ENCODE measurements around the gene NFU1. TPM values are rescaled to one million over a fixed set of nuclear protein-coding genes. Genes with fewer than 3 reads are reported as not detected.

Gene NFU1
- total RNA-seq, 2 experiments from 2014 or later, result 15.4 to 30.5 TPM

- CTCF ChIA-PET (ENCODE audit: unreplicated experiment), result no interaction called here
- Histone ChIP-seq H4K20me1 (ENCODE audit: insufficient read depth, low read length) (peaks cover 11% of the 10 kb centered on the region; the same call in 1 of the 2 replicates), H2AFZ (ENCODE audit: low read length) (no peak overlapping the region), H3K4me1 (ENCODE audit: insufficient read depth, low read length, poor library complexity, severe bottlenecking) (peaks cover 12% of the 10 kb centered on the region), H3K9me2 (ENCODE audit: insufficient read depth, low read length) (no peaks in the 10 kb centered on the region), H3K79me2 (ENCODE audit: insufficient read depth, low read depth, low read length) (peaks cover 83% of the 10 kb centered on the region), H3K36me3 (ENCODE audit: insufficient read depth, low read length) (no peaks in the 10 kb centered on the region; the same call in 1 of the 2 replicates), H3K27ac (ENCODE audit: low read depth, low read length, poor library complexity, severe bottlenecking) (no peak overlapping the region), H3K4me2 (ENCODE audit: low read length) (no peak overlapping the region), H3K4me3 (ENCODE audit: low read depth, low read length, poor library complexity, severe bottlenecking) (no peak overlapping the region), H3K9me3 (ENCODE audit: low read length) (no peaks in the 10 kb centered on the region)
- POLR2A ChIA-PET, result interaction anchor here (0.9 kb wide), 1 partner anchor 30 kb away, joined by 3 read pairs; no protein-coding TSS in a partner anchor
- TF ChIP-seq CTCF (conservative IDR thresholded peaks at IDR 0.05; ENCODE audit: low read length), result no peak
- TF ChIP-seq EZH2phosphoT487 (IDR thresholded peaks at IDR 0.05; ENCODE audit: borderline replicate concordance, low read depth, low read length), result no peak
- intact Hi-C loops (cut with micrococcal nuclease; ENCODE audit: unreplicated experiment), result no loop called here
- DNase-seq (ENCODE audit: low spot score), result no peak
- BruUV-seq (replicated peaks), result no TSS peak
Measured at GRCh38 chr2:69381337-69381737, 55.9 kb downstream of the NFU1 start.

- no peak for TF ChIP-seq CTCF (conservative IDR thresholded peaks at IDR 0.05; ENCODE audit: low read length)
- no peak for TF ChIP-seq EZH2phosphoT487 (IDR thresholded peaks at IDR 0.05; ENCODE audit: borderline replicate concordance, low read depth, low read length)
- POLR2A ChIA-PET, result interaction anchor here (0.9 kb wide), 1 partner anchor 29 kb away, joined by 3 read pairs; no protein-coding TSS in a partner anchor
- CTCF ChIA-PET (ENCODE audit: unreplicated experiment), result no interaction called here
- peaks cover 3% of the 10 kb centered on the region for H3K4me1 ChIP-seq (ENCODE audit: insufficient read depth, low read length, poor library complexity, severe bottlenecking)
- intact Hi-C loops (cut with micrococcal nuclease; ENCODE audit: unreplicated experiment), result no loop called here
- peaks cover 8% of the 10 kb centered on the region; the same call in 1 of the 2 replicates for H4K20me1 ChIP-seq (ENCODE audit: insufficient read depth, low read length)
- no peaks in the 10 kb centered on the region for H3K9me2 ChIP-seq (ENCODE audit: insufficient read depth, low read length)
- no peaks in the 10 kb centered on the region for H3K9me3 ChIP-seq (ENCODE audit: low read length)
- no peak overlapping the region for H3K4me2 ChIP-seq (ENCODE audit: low read length)
- no peak for DNase-seq (ENCODE audit: low spot score)
- H3K27ac ChIP-seq (ENCODE audit: low read depth, low read length, poor library complexity, severe bottlenecking), result no peak overlapping the region
- peaks cover 83% of the 10 kb centered on the region for H3K79me2 ChIP-seq (ENCODE audit: insufficient read depth, low read depth, low read length)
- peaks cover 6% of the 10 kb centered on the region; the same call in 1 of the 2 replicates for H3K36me3 ChIP-seq (ENCODE audit: insufficient read depth, low read length)
- BruUV-seq (replicated peaks), result no TSS peak
- H3K4me3 ChIP-seq (ENCODE audit: low read depth, low read length, poor library complexity, severe bottlenecking), result no peak overlapping the region
- H2AFZ ChIP-seq (ENCODE audit: low read length), result no peak overlapping the region
Measured at GRCh38 chr2:69380072-69380917, 56.9 kb downstream of the NFU1 start.

- Histone ChIP-seq H2AFZ (ENCODE audit: low read length) (no peak overlapping the region), H3K4me3 (ENCODE audit: low read depth, low read length, poor library complexity, severe bottlenecking) (no peak overlapping the region), H3K4me2 (ENCODE audit: low read length) (no peak overlapping the region), H3K9me3 (ENCODE audit: low read length) (no peaks in the 10 kb centered on the region), H3K36me3 (ENCODE audit: insufficient read depth, low read length) (peaks cover 30% of the 10 kb centered on the region), H3K4me1 (ENCODE audit: insufficient read depth, low read length, poor library complexity, severe bottlenecking) (no peaks in the 10 kb centered on the region), H3K9me2 (ENCODE audit: insufficient read depth, low read length) (no peaks in the 10 kb centered on the region), H3K27ac (ENCODE audit: low read depth, low read length, poor library complexity, severe bottlenecking) (no peak overlapping the region), H4K20me1 (ENCODE audit: insufficient read depth, low read length) (peaks cover 4% of the 10 kb centered on the region; the same call in 1 of the 2 replicates), H3K79me2 (ENCODE audit: insufficient read depth, low read depth, low read length) (peaks cover 61% of the 10 kb centered on the region)
- intact Hi-C loops (cut with micrococcal nuclease; ENCODE audit: unreplicated experiment), result loop anchor here (5.0 kb wide), 1 partner anchor 191 kb away; no protein-coding TSS in a partner anchor
- ChIA-PET POLR2A (interaction anchor here (0.7 kb wide), 2 partner anchors 517 to 913 kb away, joined by 3 to 5 read pairs; no protein-coding TSS in a partner anchor), CTCF (ENCODE audit: unreplicated experiment) (interaction anchor here (0.6 kb wide), 1 partner anchor 42 kb away, joined by 3 read pairs; no protein-coding TSS in a partner anchor)
- DNase-seq (ENCODE audit: low spot score), result no peak
- BruUV-seq (replicated peaks), result no TSS peak
- TF ChIP-seq CTCF (conservative IDR thresholded peaks at IDR 0.05; ENCODE audit: low read length) (no peak), EZH2phosphoT487 (IDR thresholded peaks at IDR 0.05; ENCODE audit: borderline replicate concordance, low read depth, low read length) (no peak)
Measured at GRCh38 chr2:69376403-69376802, 60.8 kb downstream of the NFU1 start.

All from OCI-LY7 (cell line).